ENCODE data around the gene SOCS3. TPM values are rescaled to one million over a fixed set of nuclear protein-coding genes. Genes with fewer than 3 reads are reported as not detected.
A peak's percentile ranks its signal among the peaks of the same experiment; 100 is the strongest.

SOCS3 gene
- total RNA-seq, 2 donors from 2014 or later, result 19.7 to 29.4 TPM

GRCh38 chr17:78343187-78343542, 16.7 kb downstream of the SOCS3 start:
- no peaks in the 10 kb centered on the region for H3K4me1 ChIP-seq
- no peaks in the 10 kb centered on the region for H3K27me3 ChIP-seq
- H3K4me3 ChIP-seq, result no peak overlapping the region

GRCh38 chr17:78342449-78343186, 17.3 kb downstream of the SOCS3 start:
- no peaks in the 10 kb centered on the region for H3K4me1 ChIP-seq
- H3K9ac ChIP-seq (ENCODE audit: low read depth in 2 of 2, low read length in 2 of 2), result peak overlapping the region; percentile 63 to 86
- H3K27ac ChIP-seq, result peak overlapping the region; percentile 85
- intact Hi-C loops (cut with DNase I), result no loop called here
- peak; percentile 62 for DNase-seq
- no peaks in the 10 kb centered on the region for H3K36me3 ChIP-seq
- no peaks in the 10 kb centered on the region for H3K9me3 ChIP-seq
- no peak for TF ChIP-seq CTCF (IDR thresholded peaks at IDR 0.05)
- peak overlapping the region; percentile 39 for H3K4me3 ChIP-seq
- no peaks in the 10 kb centered on the region for H3K27me3 ChIP-seq

More at GRCh38 chr17:78343187-78343542, 16.7 kb downstream of the SOCS3 start:
- peak overlapping the region; percentile 85 for H3K27ac ChIP-seq
- H3K9me3 ChIP-seq, result no peaks in the 10 kb centered on the region
- intact Hi-C loops (cut with DNase I), result no loop called here
- DNase-seq, result no peak
- TF ChIP-seq CTCF (IDR thresholded peaks at IDR 0.05), result no peak
- H3K9ac ChIP-seq (ENCODE audit: low read depth in 2 of 2, low read length in 2 of 2), result peak overlapping the region; percentile 8 to 55
- no peaks in the 10 kb centered on the region for H3K36me3 ChIP-seq

- no peaks in the 10 kb centered on the region for H3K4me1 ChIP-seq
- H3K27ac ChIP-seq, result peak overlapping the region; percentile 85
- peak overlapping the region; percentile 39 for H3K4me3 ChIP-seq
- H3K9ac ChIP-seq (ENCODE audit: low read depth in 2 of 2, low read length in 2 of 2), result peak overlapping the region; percentile 63 to 86
- H3K9me3 ChIP-seq, result no peaks in the 10 kb centered on the region
- intact Hi-C loops (cut with DNase I), result no loop called here
- DNase-seq, result peak; percentile 79
- H3K27me3 ChIP-seq, result no peaks in the 10 kb centered on the region
- TF ChIP-seq CTCF (IDR thresholded peaks at IDR 0.05), result no peak
- H3K36me3 ChIP-seq, result no peaks in the 10 kb centered on the region
Measured at GRCh38 chr17:78341559-78342448, 18.1 kb downstream of the SOCS3 start.

- Histone ChIP-seq H3K4me3 (no peak overlapping the region), H3K9me3 (no peaks in the 10 kb centered on the region), H3K36me3 (no peaks in the 10 kb centered on the region), H3K27ac (peak overlapping the region; percentile 5), H3K9ac (ENCODE audit: low read depth in 2 of 2, low read length in 2 of 2) (no peak overlapping the region), H3K4me1 (no peaks in the 10 kb centered on the region), H3K27me3 (no peaks in the 10 kb centered on the region)
- DNase-seq, result peak; percentile 21
- TF ChIP-seq CTCF (IDR thresholded peaks at IDR 0.05), result no peak
- intact Hi-C loops (cut with DNase I), result no loop called here
Measured at GRCh38 chr17:78340183-78340955, 19.5 kb downstream of the SOCS3 start.
